Measurements from ENCODE around the gene RRP36.
"Not testable (repeated sequence)": the region's sequence is repeated elsewhere in the genome, so short reads cannot be mapped to it uniquely, and the experiment has no call there.

RRP36 gene

GRCh38 chr6:43021270-43022047, at the start of gene RRP36:
TSS of gene RRP36 (plus strand) at chr6:43021623. CDS start at chr6:43021655, 32 bp downstream.
- DNase-seq = no peak

- no peak for DNase-seq
Observed at GRCh38 chr6:42971746-42972327, 49.6 kb upstream of the RRP36 start.

- DNase-seq = no peak
Observed at GRCh38 chr6:42973926-42974325, 47.5 kb upstream of the RRP36 start.

GRCh38 chr6:42974919-42975505, 46.4 kb upstream of the RRP36 start:
- DNase-seq = no peak

- DNase-seq = no peak
Observed at GRCh38 chr6:42978487-42978838, 43.0 kb upstream of the RRP36 start.

- peak; percentile 70 for DNase-seq
Observed at GRCh38 chr6:42978839-42979522, 42.4 kb upstream of the RRP36 start, which contains the start of gene PEX6. TSS of gene PEX6 (minus strand) at chr6:42979181. CDS start at chr6:42979150, 31 bp downstream.

- DNase-seq = no peak
Observed at GRCh38 chr6:42979523-42980177, 41.8 kb upstream of the RRP36 start.

GRCh38 chr6:42981836-42982235, 39.6 kb upstream of the RRP36 start:
- DNase-seq = no peak

GRCh38 chr6:42984001-42984923, 37.2 kb upstream of the RRP36 start, which contains the start of gene PPP2R5D:
TSS of gene PPP2R5D (plus strand) at chr6:42984570. CDS start at chr6:42984678, 108 bp downstream.
- DNase-seq = peak; percentile 95

GRCh38 chr6:42984924-42985475, 36.4 kb upstream of the RRP36 start:
- DNase-seq = no peak

GRCh38 chr6:42987533-42988451, 33.6 kb upstream of the RRP36 start:
- no peak for DNase-seq

GRCh38 chr6:42988486-42989020, 32.9 kb upstream of the RRP36 start:
- no peak for DNase-seq

GRCh38 chr6:42989923-42990322, 31.5 kb upstream of the RRP36 start:
- DNase-seq = no peak

- DNase-seq = no peak
Observed at GRCh38 chr6:42993445-42993844, 28.0 kb upstream of the RRP36 start.

- DNase-seq = no peak
Observed at GRCh38 chr6:42996513-42996912, 24.9 kb upstream of the RRP36 start.

- not testable (repeated sequence) for DNase-seq
Observed at GRCh38 chr6:42998205-42998604, 23.2 kb upstream of the RRP36 start.

- DNase-seq = no peak
Observed at GRCh38 chr6:43001843-43002242, 19.6 kb upstream of the RRP36 start.

- no peak for DNase-seq
Observed at GRCh38 chr6:43005844-43006243, 15.6 kb upstream of the RRP36 start.

- DNase-seq = no peak
Observed at GRCh38 chr6:43006251-43006650, 15.2 kb upstream of the RRP36 start.

GRCh38 chr6:43007126-43007525, 14.3 kb upstream of the RRP36 start:
- DNase-seq = no peak

All from GOT3 (cell line).